GM08714 (cell line): Measurements from ENCODE around the gene TAF15.
A peak's percentile ranks its signal among the peaks of the same experiment; 100 is the strongest.

ENCODE experiments used
- H3K4me3 ChIP-seq: fragments of 200-500 bp; sonication (Bioruptor generic); 2 replicates; pipeline ENCODE4 v1.5.1; 2014; ENCODE audit warnings: mild to moderate bottlenecking, low read length, inconsistent platforms
- ZNF274 ChIP-seq: IDR thresholded peaks from 2 replicates; pipeline ENCODE4 v1.6.1; 2012; ENCODE audit warnings: mild to moderate bottlenecking, low read depth, low read length

Gene TAF15

DNA sequence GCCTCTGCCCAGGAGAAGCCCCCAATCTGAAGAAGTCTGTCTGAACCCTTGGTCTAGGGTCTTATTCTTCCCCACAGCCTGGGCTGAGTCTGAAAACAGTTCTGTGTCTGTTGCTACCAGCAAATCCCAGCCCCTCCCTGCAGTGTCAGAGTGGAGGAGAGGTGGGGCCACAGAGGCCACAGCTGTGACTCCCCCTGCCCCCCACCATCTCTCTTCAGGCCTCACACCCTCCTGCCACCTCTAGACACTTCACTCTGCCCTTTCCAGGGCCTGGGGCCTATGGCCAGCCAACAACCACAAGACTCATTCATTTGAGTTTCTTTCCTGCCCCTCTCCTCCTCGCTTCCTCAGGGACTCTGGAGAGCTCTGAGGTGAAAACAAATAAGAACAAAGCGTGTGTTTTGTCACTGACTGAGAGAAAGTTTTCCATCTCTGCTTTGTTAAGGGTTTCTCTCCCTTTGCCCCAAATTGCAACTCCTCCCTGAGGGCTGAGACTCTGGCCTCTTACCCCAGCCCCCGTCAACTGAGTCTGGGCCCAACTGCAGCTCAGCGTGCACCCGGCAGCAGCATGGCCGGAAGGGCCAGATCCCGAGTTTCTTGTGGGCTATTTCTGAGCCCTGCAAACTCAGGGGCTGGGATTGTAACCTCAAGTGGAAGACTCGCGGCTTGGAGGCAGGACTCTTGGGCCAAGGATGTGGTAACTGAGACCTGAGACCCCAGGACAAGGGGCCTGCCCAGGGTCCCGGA is 35.4 kb upstream of the TAF15 start:
- H3K4me3 ChIP-seq: no peak overlapping the region
- no peak for TF ChIP-seq ZNF274

DNA sequence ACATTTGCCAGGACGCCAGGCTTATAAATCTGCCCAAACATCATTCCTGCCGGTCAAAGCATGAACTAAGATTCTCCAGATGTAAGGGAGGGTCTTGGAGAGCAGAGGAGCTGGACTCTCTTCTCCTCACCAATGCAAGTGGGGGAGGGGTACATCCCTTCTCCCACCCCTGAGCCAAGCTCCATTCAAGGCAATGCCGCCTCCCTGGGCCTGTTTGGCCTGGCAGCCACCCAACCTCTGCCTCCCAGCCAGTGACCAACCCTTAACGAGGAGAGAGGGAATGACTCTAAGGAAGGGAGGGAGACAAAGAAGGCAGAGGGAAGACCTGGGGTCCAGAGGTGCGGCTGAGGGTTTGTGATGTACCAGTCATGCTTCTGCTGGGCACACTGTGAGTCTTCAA is 34.8 kb upstream of the TAF15 start:
- no peak for TF ChIP-seq ZNF274
- H3K4me3 ChIP-seq: no peak overlapping the region

DNA sequence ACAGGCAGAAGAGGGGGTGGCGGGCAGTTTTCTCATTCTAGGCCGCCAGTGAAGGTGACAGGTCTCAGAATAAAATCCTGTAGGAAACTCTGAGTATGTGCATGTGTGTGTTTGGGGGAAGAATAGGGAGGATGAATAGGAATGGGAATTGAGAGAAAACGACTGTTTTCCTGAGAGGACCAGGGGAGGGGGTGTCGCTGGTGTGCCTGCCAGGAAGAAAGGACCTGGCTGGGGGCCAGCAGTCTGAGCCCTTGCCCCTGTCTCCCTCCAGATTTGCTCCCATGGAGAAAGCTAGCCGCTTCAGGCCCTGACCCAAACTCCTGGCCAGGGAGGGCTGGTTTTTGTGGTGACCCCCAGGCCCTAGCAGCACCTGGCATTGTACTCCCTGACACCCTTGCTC is 34.2 kb upstream of the TAF15 start:
- H3K4me3 ChIP-seq: no peak overlapping the region
- no peak for TF ChIP-seq ZNF274

DNA sequence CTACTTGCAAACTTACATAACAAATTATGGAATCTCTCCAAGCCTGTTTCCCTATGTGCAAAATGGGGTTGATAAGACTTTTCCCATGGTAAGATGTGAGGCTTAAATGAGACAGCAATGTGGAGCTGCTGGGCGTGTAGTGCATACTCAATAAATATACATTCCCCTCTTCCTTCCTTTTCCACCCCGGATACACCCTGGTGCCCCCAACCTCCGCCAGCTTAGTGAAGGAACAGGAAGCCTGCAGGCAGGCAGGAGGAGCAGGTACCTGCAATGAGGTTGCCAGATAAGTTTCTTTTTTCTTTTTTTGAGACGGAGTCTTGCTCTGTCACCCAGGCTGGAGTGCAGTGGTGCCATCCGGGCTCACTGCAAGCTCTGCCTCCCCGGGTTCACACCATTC is 33.7 kb upstream of the TAF15 start:
- no peak for TF ChIP-seq ZNF274
- H3K4me3 ChIP-seq: no peak overlapping the region

DNA sequence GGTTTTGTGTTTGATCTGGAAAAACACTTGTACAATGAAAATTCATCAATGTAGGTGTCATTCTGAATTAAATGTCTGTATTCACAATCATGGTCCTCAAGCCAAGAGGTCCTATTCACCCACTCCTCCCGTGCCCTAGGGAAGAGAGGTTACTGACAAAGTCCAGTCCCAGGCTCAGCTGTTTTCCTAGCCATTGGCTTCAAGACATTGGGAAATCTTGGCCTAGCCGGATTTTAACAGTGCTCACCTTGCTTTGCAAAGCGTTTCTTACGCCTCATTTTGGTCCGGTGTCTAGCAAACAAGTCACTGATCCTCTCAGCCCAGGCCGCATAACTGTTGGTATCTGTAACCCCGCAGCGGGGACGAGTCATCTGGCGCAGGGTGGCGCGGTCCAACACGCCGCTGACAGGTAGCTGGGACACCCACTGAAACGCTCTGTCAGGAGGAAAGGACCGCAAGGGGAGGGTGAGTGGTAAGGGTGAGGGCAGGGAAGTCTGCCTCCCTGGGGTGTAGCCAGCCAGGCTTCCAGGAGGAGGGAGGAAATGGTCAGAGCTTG is 30.6 kb upstream of the TAF15 start:
- H3K4me3 ChIP-seq: no peak overlapping the region

DNA sequence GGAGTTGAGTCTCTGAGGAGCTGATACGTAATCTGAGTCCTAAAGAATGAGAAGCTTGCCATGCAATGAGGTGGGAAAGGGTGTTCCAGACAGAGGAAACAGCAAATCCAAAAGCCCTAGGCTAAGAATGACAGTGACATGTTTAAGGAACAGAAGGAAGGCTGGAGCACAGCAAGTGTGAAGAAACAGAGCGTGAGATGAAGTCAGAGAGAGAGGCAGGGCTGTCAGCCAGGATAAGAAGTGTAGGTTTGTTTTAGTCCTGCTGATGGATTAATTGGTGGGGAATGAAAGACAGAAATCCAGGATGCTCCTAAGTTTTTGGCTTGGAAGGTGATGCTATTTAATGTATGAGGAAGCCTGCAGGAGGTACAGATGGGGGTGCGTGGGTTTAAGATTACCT is 28.3 kb upstream of the TAF15 start:
- no peak for TF ChIP-seq ZNF274
- no peak overlapping the region for H3K4me3 ChIP-seq

More for the DNA sequence above, 30.6 kb upstream of the TAF15 start:
- no peak for TF ChIP-seq ZNF274

DNA sequence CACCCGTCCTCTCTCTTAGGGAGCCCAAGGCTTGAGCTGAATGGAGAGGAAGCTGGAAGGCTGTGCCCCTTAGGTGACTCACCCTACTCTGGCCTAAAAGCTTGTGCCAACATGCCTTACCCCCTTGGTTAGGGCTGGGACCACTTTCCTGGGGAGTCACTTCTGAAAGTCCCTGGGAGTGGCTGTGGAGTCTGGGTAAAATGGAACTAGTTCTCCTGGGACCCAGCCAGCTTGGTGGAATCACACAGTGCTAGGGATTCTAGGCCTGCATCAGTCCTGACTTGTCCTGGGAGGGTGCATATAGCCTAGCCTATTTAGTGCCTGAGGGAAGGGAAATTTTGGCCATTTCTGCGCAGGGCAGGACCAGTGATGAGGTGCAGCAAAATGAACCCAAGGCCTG is 24.4 kb upstream of the TAF15 start:
- TF ChIP-seq ZNF274: no peak
- no peak overlapping the region for H3K4me3 ChIP-seq

DNA sequence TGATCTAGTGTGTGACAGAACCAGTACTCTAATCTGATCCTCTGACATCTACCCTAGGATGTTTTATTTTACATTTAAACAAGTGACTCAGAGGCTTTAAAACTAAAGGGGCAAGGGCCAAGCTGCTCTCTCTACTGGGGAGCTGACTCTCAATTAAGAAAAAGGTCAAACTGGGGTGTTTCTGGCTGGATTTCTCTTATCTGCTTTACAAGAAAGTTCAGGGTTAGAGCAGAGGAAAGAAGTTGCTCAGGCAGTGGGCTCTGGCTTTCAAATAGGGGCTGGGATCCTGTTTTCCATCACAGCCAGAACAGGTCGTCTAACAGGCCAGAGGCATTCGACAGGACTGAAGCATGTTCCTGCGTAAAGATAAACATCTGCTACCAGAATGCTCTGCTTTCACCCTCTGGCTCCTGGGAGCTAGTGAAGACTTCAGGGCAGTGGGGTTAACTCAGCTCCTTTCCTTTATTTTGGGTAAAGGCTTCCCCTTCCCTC is 22.3 kb upstream of the TAF15 start:
- H3K4me3 ChIP-seq: no peak overlapping the region
- TF ChIP-seq ZNF274: no peak

DNA sequence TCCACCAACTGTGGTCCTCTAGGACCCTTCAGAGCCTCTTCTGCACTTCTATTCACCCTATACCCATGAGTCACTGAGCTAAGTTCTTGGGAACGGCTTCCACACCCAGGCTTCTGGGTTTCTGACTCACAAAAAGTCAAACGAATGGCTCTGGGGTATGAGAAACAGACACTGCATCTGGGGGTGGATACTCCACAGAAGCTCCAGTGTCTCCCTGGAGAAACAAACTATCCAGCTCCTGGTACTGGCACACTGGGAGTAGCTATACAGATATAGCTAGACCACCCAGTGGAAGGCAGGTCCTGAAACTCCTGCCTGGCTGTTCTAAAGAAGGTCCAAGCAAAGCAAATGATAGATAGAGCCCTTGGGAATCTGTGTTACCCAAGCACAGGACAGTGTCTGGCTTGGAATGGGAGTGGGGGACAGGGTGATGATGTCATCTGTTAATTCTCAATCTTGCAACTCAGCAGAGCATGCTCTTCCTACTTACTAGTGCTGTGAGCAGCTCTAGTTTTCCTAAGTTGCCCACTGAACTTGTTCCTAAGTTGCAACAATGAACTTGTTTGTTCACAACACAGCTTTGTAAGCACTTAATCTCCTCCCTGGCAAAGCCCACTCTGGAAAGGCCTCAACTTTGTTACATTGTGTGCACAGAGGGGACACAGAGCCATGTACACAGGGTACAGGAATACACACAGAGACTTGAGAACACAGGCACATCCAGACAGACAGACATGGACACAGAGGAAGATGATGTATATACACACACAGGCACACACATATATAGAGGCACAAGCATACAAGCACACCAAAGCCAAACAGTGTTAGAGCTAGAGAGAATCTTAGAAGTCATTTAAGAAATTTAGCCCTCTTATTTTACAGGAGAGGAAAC is 20.6 kb upstream of the TAF15 start:
- H3K4me3 ChIP-seq: no peak overlapping the region
- TF ChIP-seq ZNF274: no peak

DNA sequence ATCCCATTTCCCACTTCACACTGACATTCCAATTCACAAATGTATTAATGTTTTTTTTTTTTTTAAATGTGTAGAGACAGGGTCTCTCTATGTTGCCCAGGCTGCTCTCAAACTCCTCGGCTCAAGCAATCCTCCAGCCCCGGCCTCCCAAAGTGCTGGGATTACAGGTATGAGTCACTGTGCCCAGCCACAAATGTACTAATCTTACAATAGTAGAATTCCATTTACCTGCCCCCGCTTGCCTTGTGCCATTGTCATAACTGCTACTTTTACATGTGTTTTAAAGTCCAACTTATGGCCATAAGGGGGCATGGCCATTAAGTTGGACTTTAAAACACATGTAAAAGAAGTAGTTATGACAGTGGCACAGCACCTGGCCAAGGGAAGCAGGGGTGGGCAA is 18.4 kb upstream of the TAF15 start:
- no peak overlapping the region for H3K4me3 ChIP-seq
- no peak for TF ChIP-seq ZNF274

DNA sequence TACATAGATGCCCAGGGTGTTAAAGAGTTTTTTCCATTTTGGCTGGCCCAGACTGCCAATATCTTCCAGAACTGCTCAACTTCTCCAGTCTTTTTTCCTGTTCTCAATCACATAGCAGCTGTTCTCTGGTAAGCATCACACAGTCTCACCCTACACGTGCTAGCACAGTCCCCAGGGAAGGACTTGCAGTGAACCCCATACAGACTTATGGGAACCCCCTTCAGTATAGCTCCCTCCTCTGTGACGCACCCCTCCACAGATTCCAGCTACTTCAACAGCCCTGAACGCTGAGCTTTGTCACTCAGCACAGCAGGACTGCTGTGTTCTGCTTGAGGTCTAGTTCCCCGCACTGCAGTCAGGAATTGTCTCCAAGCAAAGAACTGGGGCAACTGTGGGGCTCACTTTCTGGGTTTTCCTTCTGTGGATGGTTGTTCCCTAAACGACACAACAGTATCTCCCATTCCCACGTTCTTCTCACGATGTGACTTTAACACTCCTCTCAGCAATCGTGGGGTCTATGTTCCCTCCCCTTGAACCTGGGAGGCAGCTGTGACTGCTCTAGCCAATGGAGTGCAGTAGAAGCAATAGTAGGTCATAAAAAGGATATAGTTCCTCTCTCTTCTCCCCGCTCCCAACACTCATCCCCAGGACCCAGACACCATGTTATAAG is 17.5 kb upstream of the TAF15 start:
- TF ChIP-seq ZNF274: no peak
- no peak overlapping the region for H3K4me3 ChIP-seq

DNA sequence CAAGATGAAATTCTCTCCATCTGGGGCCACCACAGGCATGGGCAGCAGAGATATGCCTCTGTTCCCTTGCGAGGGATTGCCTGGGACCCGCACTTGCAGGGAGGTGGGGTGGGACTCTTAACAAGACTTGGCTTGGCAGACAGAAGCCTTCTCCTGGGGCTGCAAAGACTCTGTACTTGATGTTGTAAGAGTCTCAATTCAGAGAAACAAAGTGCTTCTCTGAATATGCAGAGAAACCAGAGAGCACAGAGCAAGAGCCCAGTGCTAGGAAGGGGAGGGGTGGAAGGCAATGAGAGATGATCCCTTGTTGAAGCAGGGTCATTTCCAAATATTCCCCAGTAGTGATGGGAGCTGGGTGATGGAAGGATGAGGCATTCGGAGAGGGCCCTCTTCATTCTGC is 16.0 kb upstream of the TAF15 start:
- no peak for TF ChIP-seq ZNF274
- H3K4me3 ChIP-seq: no peak overlapping the region

DNA sequence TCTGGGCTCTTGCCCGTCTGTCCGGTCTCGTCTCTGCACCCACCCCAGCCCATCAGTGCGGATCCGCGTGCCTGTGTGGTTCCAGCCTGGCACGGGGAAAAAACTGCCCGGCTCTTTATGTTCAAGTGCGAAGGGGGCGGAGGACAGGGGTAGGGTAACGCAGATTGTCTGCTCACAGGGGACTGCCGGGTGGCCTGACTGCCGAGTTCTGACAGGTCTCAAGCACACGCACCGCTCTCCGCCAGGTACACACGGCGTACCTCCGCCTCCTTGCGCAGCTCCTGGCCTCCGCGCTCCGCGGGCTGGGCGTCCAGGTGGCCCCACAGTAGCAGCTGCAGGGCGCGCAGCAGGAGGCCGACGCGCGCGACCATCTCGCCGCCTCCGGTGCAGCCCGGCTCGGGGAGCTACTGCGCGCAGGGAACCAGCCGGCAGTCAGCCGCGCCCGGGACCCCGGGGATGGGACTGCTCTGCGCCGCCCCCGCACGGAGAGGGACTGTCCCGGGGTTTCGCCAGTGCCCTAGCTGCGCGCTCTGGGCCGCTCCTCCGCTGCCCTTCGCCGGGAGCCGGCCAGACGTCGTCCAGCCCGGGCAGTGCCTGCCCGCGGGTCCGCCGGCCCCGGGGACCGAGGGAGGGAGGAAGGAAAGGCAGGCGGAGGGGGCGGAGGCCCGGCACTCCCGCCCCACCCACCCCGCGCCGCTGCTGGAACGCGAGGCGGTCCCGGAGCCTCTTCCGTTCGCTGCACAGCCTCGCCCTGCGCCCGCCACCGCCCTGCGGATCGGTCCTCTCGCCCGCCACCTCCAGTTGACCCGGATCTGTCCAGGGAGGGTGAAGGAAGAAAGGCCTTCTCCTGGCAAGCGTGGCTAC is 14.0 kb upstream of the TAF15 start, which contains the start of gene MMP28:
TSS of gene MMP28 (minus strand) at position 635 of the 864 bp plus-strand sequence. CDS start at position 371, 264 bp downstream.
- peak within 1 kb of the TSS; percentile 17; the same call in 1 of the 2 replicates for H3K4me3 ChIP-seq
- TF ChIP-seq ZNF274: no peak
